CD4-positive, alpha-beta T cell (primary cell): Measurements from ENCODE around the gene ZNF136. TPM values are rescaled to one million over a fixed set of nuclear protein-coding genes. Genes with fewer than 3 reads are reported as not detected.
A peak's percentile ranks its signal among the peaks of the same experiment; 100 is the strongest.

Source experiments
- ATAC-seq: fragments of 200-7000 bp; cut with Tn5 transposase; one replicate; pipeline ENCODE4 v1.10.0; 2022; ENCODE audit warnings: mild to moderate bottlenecking; ENCODE audit not compliant: poor library complexity
- CTCF ChIA-PET: fragments of 350-600 bp; sonication (Branson Sonifier 250); formaldehyde crosslinking; loops from one replicate; lab custom pipeline; 2021; ENCODE audit warnings: antibody characterized with exemption, inconsistent platforms; lab: Charles Lee
- POLR2A ChIA-PET: fragments of 350-600 bp; sonication (Branson Sonifier 250); formaldehyde crosslinking; loops from one replicate; lab custom pipeline; 2021; ENCODE audit warnings: antibody characterized with exemption, inconsistent platforms; lab: Charles Lee
- DNase-seq, 14 experiments: peaks; one replicate each; pipeline ENCODE4 v3.0.0-alpha.2; 2013 to 2020; ENCODE audit warnings: mixed read lengths in 2 of 14
- H3K27ac ChIP-seq, 2 donors: one replicate each; pipeline versions ENCODE4 v1.5.1 to v1.7.0; 2013; ENCODE audit warnings: low read length in 2 of 2, low read depth in 1 of 2, mild to moderate bottlenecking in 1 of 2
- H3K27me3 ChIP-seq, 2 experiments: 1 replicate in 1 of 2; 2 replicates in 1 of 2; pipeline versions ENCODE4 v1.6.1 to v1.7.0; 2013; ENCODE audit warnings: low read length in 2 of 2, control low read depth in 1 of 2, mild to moderate bottlenecking in 1 of 2, moderate library complexity in 1 of 2; ENCODE audit not compliant: insufficient read depth in 2 of 2, control insufficient read depth in 1 of 2
- H3K36me3 ChIP-seq: one replicate; pipeline ENCODE4 v1.6.1; 2013; ENCODE audit warnings: low read length, control low read depth; ENCODE audit not compliant: insufficient read depth
- H3K4me1 ChIP-seq: one replicate; pipeline ENCODE4 v1.6.1; 2013; ENCODE audit warnings: low read length, control low read depth; ENCODE audit not compliant: insufficient read depth
- H3K4me3 ChIP-seq: one replicate; pipeline ENCODE4 v1.5.1; 2013; ENCODE audit warnings: mild to moderate bottlenecking, low read length, moderate library complexity
- H3K9me3 ChIP-seq, 2 experiments: 1 replicate in 1 of 2; 2 replicates in 1 of 2; pipeline versions ENCODE4 v1.6.1 to v1.7.0; 2013; ENCODE audit warnings: low read length in 2 of 2, mild to moderate bottlenecking in 2 of 2, control low read depth in 1 of 2, moderate library complexity in 1 of 2; ENCODE audit not compliant: control insufficient read depth in 1 of 2, insufficient read depth in 1 of 2
- H3K27ac Mint-ChIP-seq: one replicate; pipeline ENCODE4 v1.8.0; 2020; ENCODE audit warnings: mixed read lengths
- H3K27me3 Mint-ChIP-seq: one replicate; pipeline ENCODE4 v1.8.0; 2021; ENCODE audit warnings: mixed read lengths
- H3K36me3 Mint-ChIP-seq: one replicate; pipeline ENCODE4 v1.8.0; 2021; ENCODE audit warnings: low read depth, mixed read lengths
- H3K4me1 Mint-ChIP-seq: one replicate; pipeline ENCODE4 v1.8.0; 2021; ENCODE audit warnings: low read depth, mixed read lengths
- H3K4me3 Mint-ChIP-seq: one replicate; pipeline ENCODE4 v1.8.0; 2020; ENCODE audit warnings: mild to moderate bottlenecking, mixed read lengths
- H3K9me3 Mint-ChIP-seq: one replicate; pipeline ENCODE4 v1.8.0; 2020; ENCODE audit warnings: mixed read lengths
- CTCF ChIP-seq: fragments of 200-600 bp; IDR thresholded peaks from one replicate; pipeline ENCODE4 v1.8.0; 2022; ENCODE audit warnings: antibody characterized with exemption, mild to moderate bottlenecking
- intact Hi-C, 2 experiments: fragments of 100-400 bp; cut with DNase I in 1 of 2; cut with micrococcal nuclease in 1 of 2; formaldehyde crosslinking; loops; one replicate each; pipeline versions ENCODE4 v1.15.1 to v1.9.0; 2023 to 2025; cut with DNase I, micrococcal nuclease
- polyA plus RNA-seq, 2 donors: library from polyadenylated mRNA; unstranded; fragments of 120-200 nt; gene quantifications; one replicate each; pipeline ENCODE4 v1.2.1, GENCODE V29; 2013
- total RNA-seq, 174 experiments: library from RNA in 2 of 174; stranded (reverse) in 2 of 174; gene quantifications; one replicate each; pipeline ENCODE4 v1.2.3 and lab custom pipeline; 2021 to 2026

The ZNF136 gene
- total RNA-seq = 10 to 100 TPM; 40.5 to 45.6 TPM
- polyA plus RNA-seq (2013, experiment 1 of 2) = 12.4 TPM
- polyA plus RNA-seq (2013, experiment 2 of 2) = 14.4 TPM
- total RNA-seq (lab: John Stamatoyannopoulos, UW) = 17.7 to 87.3 (median 55.9) reads per million in 172 experiments

- Mint-ChIP-seq H3K9me3 (no peaks in the 10 kb centered on the region), H3K27me3 (no peaks in the 10 kb centered on the region), H3K27ac (peak within 1 kb of the TSS; percentile 89), H3K36me3 (peaks cover 41% of the 10 kb centered on the region), H3K4me3 (peak within 1 kb of the TSS; percentile 97), H3K4me1 (peaks cover 50% of the 10 kb centered on the region)
- Histone ChIP-seq H3K4me3 (peak within 1 kb of the TSS; percentile 89), H3K27ac (peak within 1 kb of the TSS; percentile 88 to 96), H3K36me3 (peaks cover 6% of the 10 kb centered on the region), H3K27me3 (no peaks in the 10 kb centered on the region), H3K9me3 (no peaks in the 10 kb centered on the region), H3K4me1 (peaks cover 42% of the 10 kb centered on the region)
- ChIA-PET CTCF (interaction anchor here (0.6 to 1.5 kb wide), 5 partner anchors 22 to 174 kb away, joined by 3 to 6 read pairs (median 3); no protein-coding TSS in a partner anchor), POLR2A (interaction anchor here (0.5 to 3.7 kb wide), 26 partner anchors 9 to 1027 kb away, joined by 3 to 36 read pairs (median 4); partner anchors contain the start of genes ZNF20, ZNF433, ZNF439 and ZNF44)
- TF ChIP-seq CTCF = no peak
- peak; percentile 84 to 97 (median 90) for DNase-seq
- ATAC-seq = peak; percentile 99
- intact Hi-C loops = loop anchor here (1.0 to 5.0 kb wide), 4 partner anchors 129 to 279 kb away; partner anchors contain the start of genes ZNF563 (in 2 of the 2) and ZNF443 (in 1 of the 2)
Observed at GRCh38 chr19:12162882-12163806, at the start of gene ZNF136. ZNF136 (plus strand) TSS chr19:12163096; CDS start chr19:12163204, 108 bp downstream.

- ATAC-seq (no peak), DNase-seq (no peak)
- Histone ChIP-seq H3K9me3 (peaks cover 0 to 20% of the 10 kb centered on the region in 2 experiments), H3K4me3 (no peak overlapping the region), H3K27me3 (no peaks in the 10 kb centered on the region), H3K36me3 (no peaks in the 10 kb centered on the region), H3K4me1 (no peaks in the 10 kb centered on the region), H3K27ac (no peak overlapping the region)
- H3K4me1 Mint-ChIP-seq = no peaks in the 10 kb centered on the region
- peaks cover 3% of the 10 kb centered on the region for H3K9me3 Mint-ChIP-seq
- ChIA-PET CTCF (no interaction called here), POLR2A (no interaction called here)
- intact Hi-C loops = no loop called here
- H3K36me3 Mint-ChIP-seq = peaks cover 13% of the 10 kb centered on the region
- no peak overlapping the region for H3K4me3 Mint-ChIP-seq
- no peaks in the 10 kb centered on the region for H3K27me3 Mint-ChIP-seq
- no peak for TF ChIP-seq CTCF
- no peak overlapping the region for H3K27ac Mint-ChIP-seq
Observed at GRCh38 chr19:12113121-12113520, 49.8 kb upstream of the ZNF136 start.

GRCh38 chr19:12117201-12117970 is 45.5 kb upstream of the ZNF136 start:
- Mint-ChIP-seq H3K4me1 (no peaks in the 10 kb centered on the region), H3K9me3 (no peaks in the 10 kb centered on the region), H3K4me3 (no peak overlapping the region), H3K36me3 (peaks cover 7% of the 10 kb centered on the region), H3K27me3 (no peaks in the 10 kb centered on the region), H3K27ac (no peak overlapping the region)
- Histone ChIP-seq H3K27ac (no peak overlapping the region), H3K36me3 (no peaks in the 10 kb centered on the region), H3K9me3 (peaks cover 0 to 20% of the 10 kb centered on the region in 2 experiments), H3K4me1 (no peaks in the 10 kb centered on the region), H3K27me3 (no peaks in the 10 kb centered on the region), H3K4me3 (no peak overlapping the region)
- ATAC-seq = no peak
- no peak for TF ChIP-seq CTCF
- CTCF ChIA-PET = interaction anchor here (0.7 kb wide), 1 partner anchor 10 kb away, joined by 3 read pairs; no protein-coding TSS in a partner anchor
- POLR2A ChIA-PET = no interaction called here
- no peak for DNase-seq
- intact Hi-C loops = no loop called here
